ENCODE measurements around the gene POF1B. TPM values are rescaled to one million over a fixed set of nuclear protein-coding genes. Genes with fewer than 3 reads are reported as not detected.
"Not testable (repeated sequence)": the region's sequence is repeated elsewhere in the genome, so short reads cannot be mapped to it uniquely, and the experiment has no call there.

POF1B gene
- total RNA-seq, 1 donor from 2014 or later = 3.2 TPM

DNA sequence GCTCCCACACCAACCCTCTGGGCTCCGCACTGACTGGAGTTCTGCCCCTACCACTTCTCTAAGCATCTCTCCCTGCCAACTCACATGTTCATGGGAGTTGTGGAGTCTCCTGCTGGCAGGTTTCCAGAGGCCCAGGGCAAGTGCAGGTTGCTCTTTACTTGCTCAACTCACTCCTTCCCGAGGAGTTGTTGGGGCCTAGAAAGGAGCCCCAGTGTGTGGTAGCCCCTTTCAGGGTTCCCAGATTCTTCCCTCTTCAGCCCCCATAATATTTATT lies 52.5 kb downstream of the POF1B start:
- DNase-seq (ENCODE audit: low read depth) = no peak
- H3K36me3 ChIP-seq (ENCODE audit: control insufficient read depth, insufficient read depth, low read length) = no peaks in the 10 kb centered on the region
- FAIRE-seq = no peak
- H3K4me3 ChIP-seq (ENCODE audit: low read depth, low read length) = no peak overlapping the region
- no peaks in the 10 kb centered on the region for H3K27me3 ChIP-seq (ENCODE audit: control insufficient read depth, insufficient read depth, low read length)
- TF ChIP-seq, protein P1, sequence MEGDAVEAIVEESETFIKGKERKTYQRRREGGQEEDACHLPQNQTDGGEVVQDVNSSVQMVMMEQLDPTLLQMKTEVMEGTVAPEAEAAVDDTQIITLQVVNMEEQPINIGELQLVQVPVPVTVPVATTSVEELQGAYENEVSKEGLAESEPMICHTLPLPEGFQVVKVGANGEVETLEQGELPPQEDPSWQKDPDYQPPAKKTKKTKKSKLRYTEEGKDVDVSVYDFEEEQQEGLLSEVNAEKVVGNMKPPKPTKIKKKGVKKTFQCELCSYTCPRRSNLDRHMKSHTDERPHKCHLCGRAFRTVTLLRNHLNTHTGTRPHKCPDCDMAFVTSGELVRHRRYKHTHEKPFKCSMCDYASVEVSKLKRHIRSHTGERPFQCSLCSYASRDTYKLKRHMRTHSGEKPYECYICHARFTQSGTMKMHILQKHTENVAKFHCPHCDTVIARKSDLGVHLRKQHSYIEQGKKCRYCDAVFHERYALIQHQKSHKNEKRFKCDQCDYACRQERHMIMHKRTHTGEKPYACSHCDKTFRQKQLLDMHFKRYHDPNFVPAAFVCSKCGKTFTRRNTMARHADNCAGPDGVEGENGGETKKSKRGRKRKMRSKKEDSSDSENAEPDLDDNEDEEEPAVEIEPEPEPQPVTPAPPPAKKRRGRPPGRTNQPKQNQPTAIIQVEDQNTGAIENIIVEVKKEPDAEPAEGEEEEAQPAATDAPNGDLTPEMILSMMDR (IDR thresholded peaks at IDR 0.05; ENCODE audit: insufficient read depth, low read length, severe bottlenecking) = no peak

- H3K36me3 ChIP-seq (ENCODE audit: control insufficient read depth, insufficient read depth, low read length) = no peaks in the 10 kb centered on the region
- DNase-seq (ENCODE audit: low read depth) (no peak), FAIRE-seq (no peak)
- no peak overlapping the region for H3K4me3 ChIP-seq (ENCODE audit: low read depth, low read length)
- H3K27me3 ChIP-seq (ENCODE audit: control insufficient read depth, insufficient read depth, low read length) = no peaks in the 10 kb centered on the region
- TF ChIP-seq, protein P1 (IDR thresholded peaks at IDR 0.05; ENCODE audit: insufficient read depth, low read length, severe bottlenecking) = no peak
Measured at GRCh38 chrX:85326234-85327059, 53.0 kb downstream of the POF1B start.

- H3K36me3 ChIP-seq (ENCODE audit: control insufficient read depth, insufficient read depth, low read length); H3K27me3 ChIP-seq (ENCODE audit: control insufficient read depth, insufficient read depth, low read length); FAIRE-seq; DNase-seq (ENCODE audit: low read depth); H3K4me3 ChIP-seq (ENCODE audit: low read depth, low read length): not testable (repeated sequence)
Measured at GRCh38 chrX:85311348-85311747, 68.1 kb downstream of the POF1B start.

DNA sequence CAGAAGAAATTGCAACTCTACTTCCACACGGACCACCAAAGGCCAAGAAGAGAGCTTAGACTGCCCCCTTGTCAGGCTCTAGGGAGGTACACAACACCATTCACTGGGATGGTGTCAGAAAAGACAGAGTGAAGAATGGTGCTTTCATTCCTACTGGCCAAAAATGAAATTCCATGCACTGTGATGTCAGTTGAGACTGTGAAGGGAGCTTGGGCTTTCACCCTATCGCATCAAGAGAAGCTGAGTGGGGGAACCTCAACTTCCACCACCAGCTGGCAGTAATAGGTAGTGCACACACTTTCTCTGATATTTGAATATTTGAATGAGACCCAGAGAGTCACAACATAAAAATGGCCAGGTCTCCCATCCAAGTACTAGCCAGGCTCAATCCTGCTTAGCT lies 69.7 kb downstream of the POF1B start:
- DNase-seq (ENCODE audit: low read depth) (no peak), FAIRE-seq (no peak)
- no peaks in the 10 kb centered on the region for H3K27me3 ChIP-seq (ENCODE audit: control insufficient read depth, insufficient read depth, low read length)
- TF ChIP-seq, protein P1 (IDR thresholded peaks at IDR 0.05; ENCODE audit: insufficient read depth, low read length, severe bottlenecking) = no peak
- H3K4me3 ChIP-seq (ENCODE audit: low read depth, low read length) = no peak overlapping the region
- H3K36me3 ChIP-seq (ENCODE audit: control insufficient read depth, insufficient read depth, low read length) = no peaks in the 10 kb centered on the region

GRCh38 chrX:85303544-85303943 lies 75.9 kb downstream of the POF1B start:
- TF ChIP-seq, protein P1 (IDR thresholded peaks at IDR 0.05; ENCODE audit: insufficient read depth, low read length, severe bottlenecking) = no peak
- no peaks in the 10 kb centered on the region for H3K36me3 ChIP-seq (ENCODE audit: control insufficient read depth, insufficient read depth, low read length)
- no peak overlapping the region for H3K4me3 ChIP-seq (ENCODE audit: low read depth, low read length)
- no peak for DNase-seq (ENCODE audit: low read depth)
- FAIRE-seq = no peak
- H3K27me3 ChIP-seq (ENCODE audit: control insufficient read depth, insufficient read depth, low read length) = no peaks in the 10 kb centered on the region

DNA sequence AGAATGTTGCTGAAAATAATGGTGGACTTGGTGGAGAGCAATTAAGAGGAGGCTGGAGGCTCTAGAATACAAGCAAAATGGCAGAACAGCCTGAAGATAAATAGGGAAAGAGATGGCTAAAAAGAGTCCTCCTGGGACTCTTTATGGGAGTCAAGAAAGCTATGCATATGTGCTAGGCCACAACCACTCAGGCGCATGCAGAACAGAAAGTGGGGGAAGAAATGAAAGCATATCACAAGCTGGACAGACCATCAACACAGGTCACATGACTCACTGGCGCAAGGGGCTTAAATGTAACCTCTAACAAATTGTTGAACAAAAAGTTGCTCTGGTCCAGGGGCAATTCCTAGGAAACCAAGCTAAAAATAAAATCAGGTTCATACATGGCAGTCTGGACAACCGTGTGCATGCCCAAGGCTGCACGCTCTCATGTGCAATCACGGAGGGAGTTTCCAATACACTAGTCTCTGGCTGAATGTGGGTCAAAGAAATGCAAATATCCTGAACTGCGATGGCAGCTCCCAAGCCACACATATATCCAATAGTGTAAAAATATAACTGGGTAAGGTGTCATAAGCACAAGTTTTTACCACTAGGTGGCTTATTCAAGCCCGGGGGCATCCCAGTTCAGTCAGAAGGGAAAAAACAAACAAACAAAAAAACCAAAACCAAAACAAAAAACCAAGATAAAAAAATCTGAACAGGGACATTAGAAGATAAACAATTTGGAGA lies 90.3 kb downstream of the POF1B start:
- H3K4me3 ChIP-seq (ENCODE audit: low read depth, low read length) = no peak overlapping the region
- no peaks in the 10 kb centered on the region for H3K36me3 ChIP-seq (ENCODE audit: control insufficient read depth, insufficient read depth, low read length)
- FAIRE-seq (no peak), DNase-seq (ENCODE audit: low read depth) (no peak)
- no peaks in the 10 kb centered on the region for H3K27me3 ChIP-seq (ENCODE audit: control insufficient read depth, insufficient read depth, low read length)
- TF ChIP-seq, protein P1 (IDR thresholded peaks at IDR 0.05; ENCODE audit: insufficient read depth, low read length, severe bottlenecking) = no peak

- not testable (repeated sequence) for H3K27me3 ChIP-seq (ENCODE audit: control insufficient read depth, insufficient read depth, low read length); DNase-seq (ENCODE audit: low read depth); H3K4me3 ChIP-seq (ENCODE audit: low read depth, low read length); FAIRE-seq; H3K36me3 ChIP-seq (ENCODE audit: control insufficient read depth, insufficient read depth, low read length)
Measured at GRCh38 chrX:85285286-85285685, 94.2 kb downstream of the POF1B start.
